Ovary (tissue), 10 donors: Measurements from ENCODE around the gene BAZ2B. TPM values are rescaled to one million over a fixed set of nuclear protein-coding genes. Genes with fewer than 3 reads are reported as not detected.

Source experiments
- DNase-seq, 5 donors: peaks; one replicate each; pipeline ENCODE4 v3.0.0-alpha.2; 2019 to 2020
- H3K27ac ChIP-seq, 2 donors: fragments of 200-600 bp; one replicate each; pipeline versions ENCODE4 v1.5.1 to v1.8.0; 2019 to 2022
- H3K27me3 ChIP-seq: fragments of 200-600 bp; one replicate; pipeline ENCODE4 v1.8.0; 2022
- H3K36me3 ChIP-seq: fragments of 200-600 bp; sonication (generic); one replicate; pipeline ENCODE4 v1.5.1; 2019
- H3K4me1 ChIP-seq: one replicate; pipeline ENCODE4 v1.8.1; 2013; ENCODE audit warnings: mild to moderate bottlenecking, moderate library complexity; ENCODE audit not compliant: insufficient read depth
- H3K4me3 ChIP-seq: fragments of 200-600 bp; sonication (generic); one replicate; pipeline ENCODE4 v1.5.1; 2017
- H3K9me3 ChIP-seq, 2 donors: fragments of 200-600 bp in 1 of 2; sonication (generic) in 1 of 2; one replicate each; pipeline versions ENCODE4 v1.5.1 to v1.8.1; 2013 to 2019; ENCODE audit warnings: mild to moderate bottlenecking in 1 of 2, moderate library complexity in 1 of 2
- EP300 ChIP-seq: sonication (generic); formaldehyde crosslinking; IDR thresholded peaks from one replicate; pipeline ENCODE4 v1.6.1; 2017; ENCODE audit warnings: antibody characterized with exemption
- POLR2A ChIP-seq: fragments of 450-650 bp; IDR thresholded peaks from one replicate; pipeline ENCODE4 v1.6.1; 2017; ENCODE audit warnings: antibody characterized with exemption, mild to moderate bottlenecking, moderate library complexity
- WGBS, 3 donors: extraction: QIAGEN DNeasy Blood & Tissue Kit in 1 of 3; methylation state at CpG; one replicate each; pipeline versions ENCODE4 v1.1.5 to v1.1.7; 2013 to 2017; 5-methylcytosine and 5-hydroxymethylcytosine counted together
- intact Hi-C, 4 donors: fragments of 100-400 bp; cut with DNase I; formaldehyde crosslinking; loops; one replicate each; pipeline versions ENCODE4 v1.11.0 to v1.15.1; 2022 to 2023
- long read RNA-seq, 3 donors: library from polyadenylated mRNA in 2 of 3; unstranded in 2 of 3; transcript quantifications; one replicate each; pipeline ENCODE4 v2.0.0 and lab custom pipeline, GENCODE V29; 2021 to 2026
- polyA plus RNA-seq, 2 donors: library from polyadenylated mRNA; stranded (reverse); fragments of 200-250 nt in 1 of 2; fragments of 350-450 nt in 1 of 2; fragmentation: Illumina TruSeq in 1 of 2; extraction: RNeasy Lipid Tissue Mini Kit (QIAGEN cat#74804) in 1 of 2; gene quantifications; one replicate each; pipeline ENCODE4 v1.2.3, GENCODE V29; 2013 to 2014
- total RNA-seq, 7 donors: library from RNA; depleted of rRNA in 2 of 7; stranded (reverse); fragments of >200 nt in 2 of 7; fragmentation: NEBNext Ultra II Directional in 3 of 7; extraction: Animal tissue kit (Norgen Biotek cat#: 25700) in 3 of 7; gene quantifications; one replicate each; pipeline versions ENCODE4 v1.1.0 to v1.2.4, GENCODE V29; 2016 to 2023
- TF ChIP-seq, protein P1 (sequence below), 3 donors: fragments of 450-650 bp in 2 of 3; fragments of 200-600 bp in 1 of 3; IDR thresholded peaks; one replicate each; pipeline versions ENCODE4 v1.5.1 to v1.8.0; 2016 to 2022; ENCODE audit warnings: antibody characterized with exemption in 3 of 3, mild to moderate bottlenecking in 1 of 3
- donor health status: DM: no; HTN: no; CAD: no; lungs with moderate emphysema.
- donor health status: DM: no; HTN: no; CAD: no.
- donor health status: Bipolar disorder and iron deficiency.
- donor health status: DM: yes; HTN: yes; CAD: no.
- donor health status: DM: no; HTN: no; CAD: no.
- donor health status: DM: yes; HTN: yes; CAD: no.

The BAZ2B gene, protein sequence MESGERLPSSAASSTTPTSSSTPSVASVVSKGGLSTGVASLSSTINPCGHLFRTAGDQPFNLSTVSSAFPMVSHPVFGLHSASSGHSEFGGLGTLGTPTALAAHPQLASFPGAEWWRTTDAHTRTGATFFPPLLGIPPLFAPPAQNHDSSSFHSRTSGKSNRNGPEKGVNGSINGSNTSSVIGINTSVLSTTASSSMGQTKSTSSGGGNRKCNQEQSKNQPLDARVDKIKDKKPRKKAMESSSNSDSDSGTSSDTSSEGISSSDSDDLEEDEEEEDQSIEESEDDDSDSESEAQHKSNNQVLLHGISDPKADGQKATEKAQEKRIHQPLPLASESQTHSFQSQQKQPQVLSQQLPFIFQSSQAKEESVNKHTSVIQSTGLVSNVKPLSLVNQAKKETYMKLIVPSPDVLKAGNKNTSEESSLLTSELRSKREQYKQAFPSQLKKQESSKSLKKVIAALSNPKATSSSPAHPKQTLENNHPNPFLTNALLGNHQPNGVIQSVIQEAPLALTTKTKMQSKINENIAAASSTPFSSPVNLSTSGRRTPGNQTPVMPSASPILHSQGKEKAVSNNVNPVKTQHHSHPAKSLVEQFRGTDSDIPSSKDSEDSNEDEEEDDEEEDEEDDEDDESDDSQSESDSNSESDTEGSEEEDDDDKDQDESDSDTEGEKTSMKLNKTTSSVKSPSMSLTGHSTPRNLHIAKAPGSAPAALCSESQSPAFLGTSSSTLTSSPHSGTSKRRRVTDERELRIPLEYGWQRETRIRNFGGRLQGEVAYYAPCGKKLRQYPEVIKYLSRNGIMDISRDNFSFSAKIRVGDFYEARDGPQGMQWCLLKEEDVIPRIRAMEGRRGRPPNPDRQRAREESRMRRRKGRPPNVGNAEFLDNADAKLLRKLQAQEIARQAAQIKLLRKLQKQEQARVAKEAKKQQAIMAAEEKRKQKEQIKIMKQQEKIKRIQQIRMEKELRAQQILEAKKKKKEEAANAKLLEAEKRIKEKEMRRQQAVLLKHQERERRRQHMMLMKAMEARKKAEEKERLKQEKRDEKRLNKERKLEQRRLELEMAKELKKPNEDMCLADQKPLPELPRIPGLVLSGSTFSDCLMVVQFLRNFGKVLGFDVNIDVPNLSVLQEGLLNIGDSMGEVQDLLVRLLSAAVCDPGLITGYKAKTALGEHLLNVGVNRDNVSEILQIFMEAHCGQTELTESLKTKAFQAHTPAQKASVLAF (N-terminal part only)
- total RNA-seq (100 to 1,000 TPM in 4 of 7 donors, 10 to 100 TPM in 3; 86.2 to 131 (median 107) TPM), polyA plus RNA-seq (10 to 100 TPM; 31.8 to 43.3 TPM)
- long read RNA-seq, donor 1, full-length matches to known transcripts: 1 of 99 reads
- long read RNA-seq, donor 1, partial matches to known transcripts: 38 of 99 reads
- long read RNA-seq, donor 1, other reads (novel, unspliced or antisense): 60 of 99 reads
- long read RNA-seq, donor 2, partial matches to known transcripts: 6 of 7 reads
- long read RNA-seq, donor 2, other reads (novel, unspliced or antisense): 0 of 7 reads
- long read RNA-seq, donor 3, partial matches to known transcripts: 6 of 20 reads
- long read RNA-seq, donor 3, other reads (novel, unspliced or antisense): 14 of 20 reads

DNA sequence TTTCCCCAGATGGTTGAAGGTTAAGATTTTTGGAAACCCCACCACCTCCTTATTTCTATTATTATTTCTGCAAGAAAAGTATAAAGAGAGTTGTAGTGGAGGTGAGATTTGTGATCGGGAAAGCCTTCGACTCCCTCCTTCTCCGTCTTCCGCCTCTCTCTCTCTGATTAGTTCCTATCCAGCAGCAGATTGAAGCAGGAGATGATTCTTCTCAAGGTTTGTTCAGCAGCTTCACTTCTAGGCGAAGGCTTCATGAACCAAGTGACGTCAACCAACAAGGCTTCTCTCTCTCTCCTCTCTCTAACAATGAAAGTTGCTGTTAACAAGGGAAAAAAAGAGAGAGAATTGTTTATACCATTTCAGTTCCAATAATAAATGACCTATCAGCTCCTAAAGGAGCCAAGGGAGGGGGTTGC lies at the start of gene BAZ2B:
Gene BAZ2B, minus strand, starts transcription at position 263 of the 416 bp plus-strand sequence. CDS start 137,829 bp downstream, outside the sequence.
- peak in 2 of 5 donors; percentile 35 to 51 for DNase-seq
- Histone ChIP-seq H3K4me1 (no peaks in the 10 kb centered on the region), H3K27me3 (peaks cover 2% of the 10 kb centered on the region), H3K4me3 (peak within 1 kb of the TSS; percentile 72), H3K27ac (peak within 1 kb of the TSS; percentile 94 to 98), H3K9me3 (no peaks in the 10 kb centered on the region), H3K36me3 (no peaks in the 10 kb centered on the region)
- intact Hi-C loops: loop anchor here in 2 of 4 donors (5.0 kb wide), 1 partner anchor 96 kb away; the partner anchor contains the start of gene MARCHF7 (in 2 of the 2)
- 0 to 2% (median 0%) methylated on average over 6 of the region's 6 CpGs for WGBS, 3 donors
- TF ChIP-seq, protein P1, sequence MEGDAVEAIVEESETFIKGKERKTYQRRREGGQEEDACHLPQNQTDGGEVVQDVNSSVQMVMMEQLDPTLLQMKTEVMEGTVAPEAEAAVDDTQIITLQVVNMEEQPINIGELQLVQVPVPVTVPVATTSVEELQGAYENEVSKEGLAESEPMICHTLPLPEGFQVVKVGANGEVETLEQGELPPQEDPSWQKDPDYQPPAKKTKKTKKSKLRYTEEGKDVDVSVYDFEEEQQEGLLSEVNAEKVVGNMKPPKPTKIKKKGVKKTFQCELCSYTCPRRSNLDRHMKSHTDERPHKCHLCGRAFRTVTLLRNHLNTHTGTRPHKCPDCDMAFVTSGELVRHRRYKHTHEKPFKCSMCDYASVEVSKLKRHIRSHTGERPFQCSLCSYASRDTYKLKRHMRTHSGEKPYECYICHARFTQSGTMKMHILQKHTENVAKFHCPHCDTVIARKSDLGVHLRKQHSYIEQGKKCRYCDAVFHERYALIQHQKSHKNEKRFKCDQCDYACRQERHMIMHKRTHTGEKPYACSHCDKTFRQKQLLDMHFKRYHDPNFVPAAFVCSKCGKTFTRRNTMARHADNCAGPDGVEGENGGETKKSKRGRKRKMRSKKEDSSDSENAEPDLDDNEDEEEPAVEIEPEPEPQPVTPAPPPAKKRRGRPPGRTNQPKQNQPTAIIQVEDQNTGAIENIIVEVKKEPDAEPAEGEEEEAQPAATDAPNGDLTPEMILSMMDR (IDR thresholded peaks at IDR 0.05): no peak
- peak; percentile 53 for TF ChIP-seq POLR2A

DNA sequence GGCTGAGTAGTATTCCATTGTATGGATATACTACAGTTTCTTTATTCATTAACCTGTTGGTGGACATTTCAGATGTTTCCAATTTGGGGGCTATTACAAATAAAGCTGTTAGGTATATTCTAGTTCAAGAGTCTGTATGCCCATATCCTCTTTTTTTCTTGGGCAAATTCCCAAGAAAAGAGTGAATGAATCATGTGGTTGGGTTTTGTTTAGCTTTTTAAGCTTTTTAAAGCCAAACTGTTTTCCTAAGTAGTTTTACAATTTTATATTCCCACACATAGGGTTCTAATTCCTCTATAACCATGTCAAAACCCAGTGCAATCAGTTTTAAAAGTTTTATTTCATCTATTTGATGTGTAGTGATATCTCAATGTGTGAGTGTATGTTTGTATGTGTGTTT lies 44.9 kb upstream of the BAZ2B start:
- DNase-seq: no peak
- TF ChIP-seq, protein P1 (IDR thresholded peaks at IDR 0.05): no peak
- TF ChIP-seq EP300: no peak
- TF ChIP-seq POLR2A: no peak
- Histone ChIP-seq H3K9me3 (no peaks in the 10 kb centered on the region), H3K27ac (no peak overlapping the region), H3K36me3 (no peaks in the 10 kb centered on the region), H3K4me3 (no peak overlapping the region), H3K4me1 (peaks cover 2% of the 10 kb centered on the region), H3K27me3 (no peaks in the 10 kb centered on the region)
- intact Hi-C loops: no loop called here

DNA sequence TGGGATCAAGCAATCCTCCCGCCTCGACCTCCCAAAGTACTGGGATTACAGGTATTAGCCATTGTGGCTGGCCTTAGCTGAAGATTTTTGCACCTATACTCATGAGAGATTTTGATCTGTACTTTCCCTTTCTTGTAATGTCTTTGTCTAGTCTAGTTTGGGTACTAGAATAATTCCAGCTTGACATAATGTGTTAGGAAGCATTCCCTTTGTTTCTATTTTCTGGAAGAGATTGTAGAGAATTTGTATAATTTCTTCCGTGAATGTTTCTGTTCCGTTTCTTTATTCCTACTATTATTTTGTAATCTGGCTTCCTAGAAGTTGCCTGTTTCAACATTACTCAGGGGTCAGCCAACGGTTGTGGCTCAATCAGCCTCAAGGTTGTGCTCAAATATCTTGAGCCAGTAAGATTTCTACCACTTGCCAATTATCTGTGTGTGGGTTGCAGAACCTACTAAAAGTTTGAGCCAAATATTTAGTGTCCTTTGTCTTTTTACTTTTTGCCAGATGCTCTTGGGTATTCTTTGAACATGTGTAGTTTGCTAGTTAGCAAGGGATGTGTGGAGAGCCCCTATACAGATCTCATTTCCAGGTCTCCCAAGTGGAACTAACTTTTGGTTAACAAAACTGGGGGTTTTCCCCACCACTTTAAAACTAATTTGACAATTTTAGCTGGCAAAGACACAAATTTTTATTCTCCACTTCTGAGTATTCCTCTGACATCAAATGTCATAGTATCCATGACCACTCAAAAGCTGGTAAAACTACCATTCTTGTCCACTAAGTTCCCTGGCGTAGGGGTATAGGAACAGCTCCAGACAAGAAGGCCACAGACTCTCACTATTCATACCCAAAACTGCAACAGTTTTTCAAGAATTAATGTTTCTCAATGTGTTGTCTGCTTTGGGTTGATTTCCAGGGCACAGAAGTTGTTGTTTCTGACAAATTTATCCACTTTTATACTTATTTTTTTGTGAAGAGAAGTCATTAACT lies 42.8 kb upstream of the BAZ2B start:
- peak; percentile 44 to 79 (median 68) for DNase-seq

More for the DNA sequence above, 42.8 kb upstream of the BAZ2B start:
- intact Hi-C loops: no loop called here
- no peaks in the 10 kb centered on the region for H3K9me3 ChIP-seq
- TF ChIP-seq, protein P1 (IDR thresholded peaks at IDR 0.05): no peak
- TF ChIP-seq EP300 (no peak), POLR2A (no peak)
- 49 to 50% (median 50%) methylated on average over 6 of the region's 6 CpGs for WGBS, 3 donors
- no peak overlapping the region for H3K4me3 ChIP-seq
- H3K27me3 ChIP-seq: no peaks in the 10 kb centered on the region
- H3K4me1 ChIP-seq: peaks cover 2% of the 10 kb centered on the region
- H3K27ac ChIP-seq: peak overlapping the region in 1 of 2 donors; percentile 48
- no peaks in the 10 kb centered on the region for H3K36me3 ChIP-seq
